ENCODE data around the gene C8B. TPM values are rescaled to one million over a fixed set of nuclear protein-coding genes. Genes with fewer than 3 reads are reported as not detected.

C8B gene
- total RNA-seq, 1 experiment from 2014 or later = 0.10 TPM

GRCh38 chr1:56953386-56953785 is 12.4 kb downstream of the C8B start:
- DNase-seq (ENCODE audit: low read depth, low spot score) = no peak
- Histone ChIP-seq H3K9ac (ENCODE audit: low read length) (no peak overlapping the region), H3K27me3 (ENCODE audit: insufficient read depth, low read length) (peaks cover 12% of the 10 kb centered on the region; the same call in 1 of the 2 replicates), H3K79me2 (ENCODE audit: insufficient read depth, low read length) (no peaks in the 10 kb centered on the region), H3K9me2 (ENCODE audit: insufficient read depth) (no peaks in the 10 kb centered on the region), H3K4me1 (ENCODE audit: control insufficient read depth in 1 of 2, insufficient read depth in 2 of 2, low read length in 2 of 2) (no peaks in the 10 kb centered on the region), H3K36me3 (ENCODE audit: control insufficient read depth in 1 of 2, insufficient read depth in 2 of 2, low read length in 2 of 2) (no peaks in the 10 kb centered on the region), H3K4me2 (ENCODE audit: low read length) (no peak overlapping the region), H4K20me1 (ENCODE audit: insufficient read depth) (no peaks in the 10 kb centered on the region), H3K27ac (ENCODE audit: low read depth, low read length) (no peak overlapping the region), H3K4me3 (replicated peaks in 1 of 2; ENCODE audit: low read depth in 1 of 2, low read length in 2 of 2) (no peak overlapping the region), H2AFZ (ENCODE audit: low read depth, low read length, poor library complexity, severe bottlenecking) (no peak overlapping the region), H3K9me3 (ENCODE audit: control insufficient read depth in 1 of 2, insufficient read depth in 1 of 2, low read depth in 1 of 2, low read length in 2 of 2) (no peaks in the 10 kb centered on the region)
- RAD21 ChIA-PET (ENCODE audit: low non-redundant PET in 1 of 2, low total read pairs in 2 of 2, uncharacterized antibody in 2 of 2, unreplicated experiment in 2 of 2) = no interaction called here
- POLR2A ChIA-PET = no interaction called here
- TF ChIP-seq FOSL1 (IDR thresholded peaks at IDR 0.05; ENCODE audit: low read depth) (no peak), TCF7L2 (IDR thresholded peaks at IDR 0.05; ENCODE audit: borderline replicate concordance, extremely low read depth, insufficient read depth, insufficient read length) (no peak)
- ATAC-seq = no peak
- BruUV-seq (replicated peaks) = no TSS peak
- CTCF ChIA-PET = no interaction called here
- intact Hi-C loops (cut with micrococcal nuclease) = loop anchor here (10.0 kb wide), 1 partner anchor 61 kb away; no protein-coding TSS in a partner anchor

GRCh38 chr1:56952501-56952900 is 13.3 kb downstream of the C8B start:
- no peak overlapping the region for H3K4me2 ChIP-seq (ENCODE audit: low read length)
- no peak overlapping the region for H3K9ac ChIP-seq (ENCODE audit: low read length)
- intact Hi-C loops (cut with micrococcal nuclease) = loop anchor here (10.0 kb wide), 1 partner anchor 62 kb away; no protein-coding TSS in a partner anchor
- no peak overlapping the region for H3K27ac ChIP-seq (ENCODE audit: low read depth, low read length)
- no peaks in the 10 kb centered on the region for H3K4me1 ChIP-seq (ENCODE audit: control insufficient read depth in 1 of 2, insufficient read depth in 2 of 2, low read length in 2 of 2)
- H2AFZ ChIP-seq (ENCODE audit: low read depth, low read length, poor library complexity, severe bottlenecking) = no peak overlapping the region
- H4K20me1 ChIP-seq (ENCODE audit: insufficient read depth) = no peaks in the 10 kb centered on the region
- DNase-seq (ENCODE audit: low read depth, low spot score) = no peak
- no TSS peak for BruUV-seq (replicated peaks)
- ATAC-seq = no peak
- H3K9me3 ChIP-seq (ENCODE audit: control insufficient read depth in 1 of 2, insufficient read depth in 1 of 2, low read depth in 1 of 2, low read length in 2 of 2) = no peaks in the 10 kb centered on the region
- ChIA-PET POLR2A (no interaction called here), CTCF (no interaction called here), RAD21 (ENCODE audit: low non-redundant PET in 1 of 2, low total read pairs in 2 of 2, uncharacterized antibody in 2 of 2, unreplicated experiment in 2 of 2) (no interaction called here)
- H3K79me2 ChIP-seq (ENCODE audit: insufficient read depth, low read length) = no peaks in the 10 kb centered on the region
- H3K4me3 ChIP-seq (replicated peaks in 1 of 2; ENCODE audit: low read depth in 1 of 2, low read length in 2 of 2) = no peak overlapping the region
- TF ChIP-seq EGR1 (IDR thresholded peaks at IDR 0.05; ENCODE audit: low read depth) = no peak
- TF ChIP-seq MAX (IDR thresholded peaks at IDR 0.05) = no peak
- H3K36me3 ChIP-seq (ENCODE audit: control insufficient read depth in 1 of 2, insufficient read depth in 2 of 2, low read length in 2 of 2) = no peaks in the 10 kb centered on the region
- no peaks in the 10 kb centered on the region for H3K9me2 ChIP-seq (ENCODE audit: insufficient read depth)
- H3K27me3 ChIP-seq (ENCODE audit: insufficient read depth, low read length) = peaks cover 11% of the 10 kb centered on the region; the same call in 1 of the 2 replicates
